Measurements from ENCODE around the gene YWHAE. TPM values are rescaled to one million over a fixed set of nuclear protein-coding genes. Genes with fewer than 3 reads are reported as not detected.
"Not testable (repeated sequence)": the region's sequence is repeated elsewhere in the genome, so short reads cannot be mapped to it uniquely, and the experiment has no call there.

Gene YWHAE
- total RNA-seq, result 390 and 392 TPM in 2 replicates

DNA sequence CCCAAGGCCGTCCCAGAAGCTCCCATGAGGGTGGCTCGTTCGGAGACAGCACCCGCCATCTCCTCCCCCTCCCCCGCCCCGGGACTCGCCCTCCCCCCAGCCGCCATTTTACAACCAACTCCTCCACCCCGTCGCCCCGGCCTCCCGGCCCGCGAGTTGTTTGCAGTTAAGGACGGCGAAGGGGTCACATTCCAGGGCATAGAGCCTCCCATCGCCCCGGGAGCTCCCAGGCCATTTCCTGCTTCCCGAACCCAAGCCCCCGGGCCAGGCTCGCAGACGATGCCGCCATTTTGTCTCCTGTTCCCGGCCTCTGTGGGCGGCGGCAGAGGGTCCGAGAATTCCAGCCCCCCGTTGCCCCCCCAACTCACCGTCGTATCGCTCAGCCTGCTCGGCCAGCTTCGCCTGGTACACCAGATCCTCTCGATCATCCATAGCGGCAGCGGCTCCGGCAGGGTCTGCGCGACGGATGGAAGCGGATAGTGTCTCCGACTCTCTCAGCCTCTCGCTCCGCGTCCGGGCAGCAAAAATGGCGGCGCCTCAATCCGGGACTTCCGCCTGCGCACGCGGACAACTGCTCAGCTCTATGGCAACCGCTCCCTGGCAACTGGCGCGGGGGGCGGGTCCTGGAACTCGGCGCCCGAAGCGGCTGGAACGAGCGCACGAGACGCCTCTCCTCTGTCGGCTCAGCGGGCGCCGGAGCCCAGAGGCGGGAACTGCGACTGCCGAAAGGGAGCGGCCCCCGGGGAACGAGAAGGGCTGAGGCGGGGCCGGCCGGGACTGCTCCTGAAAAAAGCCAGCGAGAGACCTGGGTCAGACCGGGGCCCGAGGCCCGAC, at the start of gene YWHAE:
YWHAE (minus strand) TSS at position 544 of the 834 bp plus-strand sequence; CDS start at position 432, 112 bp downstream.
- DNase-seq (ENCODE audit: low read depth in 2 of 2), result peak; percentile 78 to 95

GRCh38 chr17:1449412-1449967, 49.5 kb upstream of the YWHAE start:
- no peak for DNase-seq (ENCODE audit: low read depth in 2 of 2)

- DNase-seq (ENCODE audit: low read depth in 2 of 2), result peak in 1 of 2 donors; percentile 80
These were observed 47.0 kb upstream of the YWHAE start for GRCh38 chr17:1447052-1447451.

DNA sequence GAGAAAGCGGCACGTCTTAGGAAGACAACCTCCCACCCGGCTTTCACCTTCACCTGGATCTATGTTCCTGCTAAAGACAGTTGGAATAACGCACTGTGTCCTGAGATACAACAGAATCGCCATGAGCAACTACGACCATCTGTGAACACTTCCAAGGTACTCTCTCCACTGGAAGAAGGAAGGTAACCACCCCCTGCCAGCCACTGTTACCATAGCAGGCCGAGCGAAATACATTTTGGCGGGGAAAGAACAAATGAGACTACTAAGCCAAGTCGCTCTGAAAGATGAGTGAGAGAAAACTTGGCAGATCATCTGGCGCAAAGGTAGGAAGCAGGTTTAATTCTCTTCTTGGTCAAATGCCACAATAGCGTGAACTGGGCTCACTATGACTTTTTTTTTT, 46.2 kb upstream of the YWHAE start:
- DNase-seq (ENCODE audit: low read depth in 2 of 2), result no peak

GRCh38 chr17:1445695-1446094, 45.7 kb upstream of the YWHAE start:
- not testable (repeated sequence) for DNase-seq (ENCODE audit: low read depth in 2 of 2)

GRCh38 chr17:1442721-1443120, 42.7 kb upstream of the YWHAE start:
- not testable (repeated sequence) for DNase-seq (ENCODE audit: low read depth in 2 of 2)

- DNase-seq (ENCODE audit: low read depth in 2 of 2), result no peak
These were observed 42.2 kb upstream of the YWHAE start for GRCh38 chr17:1442187-1442586.

GRCh38 chr17:1440921-1441320, 40.9 kb upstream of the YWHAE start:
- no peak for DNase-seq (ENCODE audit: low read depth in 2 of 2)

- no peak for DNase-seq (ENCODE audit: low read depth in 2 of 2)
These were observed 38.6 kb upstream of the YWHAE start for GRCh38 chr17:1438593-1439083.

DNA sequence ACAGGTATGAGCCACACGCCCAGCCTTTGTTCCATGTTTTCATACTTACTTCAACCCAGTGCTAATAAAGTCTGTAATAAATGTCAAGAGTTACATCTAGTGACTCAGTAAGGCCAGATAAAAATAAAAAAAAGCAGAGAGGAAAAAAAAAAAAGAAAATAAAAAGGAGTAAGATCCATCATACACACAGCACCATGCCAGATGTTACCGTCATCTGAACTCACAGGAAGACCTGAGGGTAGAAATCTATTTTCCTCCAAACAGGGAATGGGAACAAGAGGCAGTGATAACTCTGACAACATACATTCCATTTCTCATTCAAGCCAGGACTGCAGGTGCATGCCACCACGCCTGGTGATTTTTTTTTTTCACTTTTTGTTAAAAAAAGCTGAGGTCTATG, 35.3 kb upstream of the YWHAE start:
- DNase-seq (ENCODE audit: low read depth in 2 of 2), result no peak

DNA sequence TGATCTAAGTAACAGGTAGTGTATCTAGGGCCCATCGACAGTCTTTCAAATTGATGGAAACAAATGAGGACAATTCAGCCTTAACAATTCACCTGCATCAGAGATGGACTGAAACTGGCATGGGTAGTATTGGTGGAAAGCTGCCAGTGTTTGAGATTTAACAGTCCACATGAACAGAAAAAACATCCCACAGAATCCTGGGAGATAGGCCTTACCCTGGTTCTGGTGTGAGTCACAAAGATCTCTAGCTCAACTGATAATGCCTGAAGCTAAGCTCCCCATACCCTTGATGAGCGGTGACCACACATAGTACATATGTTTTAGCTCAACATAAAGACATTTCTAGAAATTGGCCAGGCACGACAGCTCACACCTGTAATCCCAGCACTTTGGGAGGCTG, 34.1 kb upstream of the YWHAE start:
- no peak for DNase-seq (ENCODE audit: low read depth in 2 of 2)

DNA sequence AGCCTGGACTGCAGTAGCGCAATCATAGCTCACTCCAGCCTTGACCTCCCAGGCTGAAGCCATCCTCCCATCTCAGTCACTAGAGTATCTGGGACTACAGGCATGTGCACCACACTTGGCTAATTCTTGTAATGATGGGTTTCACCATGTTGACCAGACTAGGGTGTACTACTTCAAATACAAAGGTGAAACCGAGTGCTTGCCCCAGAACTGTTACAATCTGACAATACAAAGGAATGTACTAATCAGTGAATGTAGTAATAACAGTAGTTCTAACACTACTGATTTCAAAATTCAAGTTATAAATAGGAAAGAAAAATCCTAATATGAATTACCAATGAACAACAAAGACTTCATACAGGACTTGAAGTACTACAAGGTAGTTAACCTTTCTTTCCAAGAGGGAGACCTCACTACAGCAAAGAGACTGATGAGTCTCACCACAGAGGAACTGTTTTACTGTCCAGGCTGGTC, 31.6 kb upstream of the YWHAE start:
- DNase-seq (ENCODE audit: low read depth in 2 of 2), result no peak

DNA sequence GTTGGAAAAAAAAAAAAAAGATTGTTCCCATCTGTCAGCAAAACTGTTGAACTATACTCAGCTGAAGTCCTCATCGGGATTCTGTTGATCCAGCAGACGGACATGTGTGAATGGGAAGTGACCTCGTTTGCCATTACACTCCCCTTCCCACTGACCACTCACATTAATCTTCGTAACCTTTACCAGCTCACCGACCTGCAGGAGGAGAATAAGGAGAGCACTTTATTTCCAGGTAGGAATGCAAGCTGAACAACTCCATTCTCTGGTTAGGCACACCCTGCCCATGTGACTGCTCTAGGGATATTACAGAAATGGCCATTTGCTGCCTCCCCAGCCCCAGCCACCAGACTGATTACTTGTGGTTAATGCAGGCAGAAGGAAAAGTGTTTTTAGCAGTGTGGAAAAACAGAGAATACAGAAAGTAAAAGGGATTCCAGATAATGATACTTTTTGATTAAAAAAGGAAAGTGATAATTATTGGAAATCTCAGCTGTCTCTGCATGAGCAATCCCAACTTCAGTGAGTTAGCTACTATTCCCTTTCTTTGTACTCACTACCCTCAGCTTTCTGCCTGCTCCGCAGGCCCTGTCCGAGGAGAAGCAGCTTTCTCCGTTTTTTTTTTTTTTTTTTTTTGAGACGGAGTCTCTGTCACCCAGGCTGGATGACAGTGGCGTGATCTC, 23.6 kb upstream of the YWHAE start:
- DNase-seq (ENCODE audit: low read depth in 2 of 2), result peak in 1 of 2 donors; percentile 66

GRCh38 chr17:1422885-1423284, 22.9 kb upstream of the YWHAE start:
- DNase-seq (ENCODE audit: low read depth in 2 of 2), result peak; percentile 91 to 98

DNA sequence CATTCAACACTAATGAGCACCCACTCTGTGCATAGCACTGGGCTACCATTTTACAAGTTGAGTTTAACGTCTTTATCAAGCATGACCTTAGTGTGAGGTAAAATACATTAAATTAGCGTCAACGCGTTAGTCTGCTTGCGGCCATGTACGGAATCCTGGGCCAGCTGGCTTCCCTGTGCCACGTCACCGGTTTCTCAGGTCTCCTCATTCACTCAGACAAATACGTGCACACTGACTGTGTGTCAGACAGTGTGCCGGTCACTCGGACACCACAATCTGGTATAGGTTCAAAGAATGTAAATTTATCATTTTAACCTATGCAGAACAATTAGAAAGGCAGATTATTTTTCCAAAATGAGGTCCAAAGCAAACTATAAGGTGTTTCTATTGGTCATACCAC, 21.4 kb upstream of the YWHAE start:
- no peak for DNase-seq (ENCODE audit: low read depth in 2 of 2)

DNA sequence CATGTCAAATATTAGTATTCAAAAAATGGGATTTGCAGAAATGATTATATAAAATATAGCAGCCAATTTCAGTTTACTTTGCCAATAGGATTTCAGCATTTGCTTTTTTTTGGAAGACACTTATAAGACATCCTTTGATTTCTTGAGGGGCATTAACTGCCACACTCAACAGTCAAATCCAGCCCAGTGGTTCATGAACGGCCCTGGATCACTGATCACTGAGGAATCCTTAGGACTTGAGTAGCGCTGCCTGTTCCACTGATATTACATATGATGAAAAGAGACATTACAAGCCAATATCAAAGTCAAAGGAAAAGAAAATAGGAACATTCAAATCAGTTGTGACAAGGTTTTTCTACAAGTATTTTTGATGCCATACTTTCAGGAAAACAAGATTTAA, 21.0 kb upstream of the YWHAE start:
- no peak for DNase-seq (ENCODE audit: low read depth in 2 of 2)

- no peak for DNase-seq (ENCODE audit: low read depth in 2 of 2)
These were observed 20.1 kb upstream of the YWHAE start for GRCh38 chr17:1420163-1420562.

DNA sequence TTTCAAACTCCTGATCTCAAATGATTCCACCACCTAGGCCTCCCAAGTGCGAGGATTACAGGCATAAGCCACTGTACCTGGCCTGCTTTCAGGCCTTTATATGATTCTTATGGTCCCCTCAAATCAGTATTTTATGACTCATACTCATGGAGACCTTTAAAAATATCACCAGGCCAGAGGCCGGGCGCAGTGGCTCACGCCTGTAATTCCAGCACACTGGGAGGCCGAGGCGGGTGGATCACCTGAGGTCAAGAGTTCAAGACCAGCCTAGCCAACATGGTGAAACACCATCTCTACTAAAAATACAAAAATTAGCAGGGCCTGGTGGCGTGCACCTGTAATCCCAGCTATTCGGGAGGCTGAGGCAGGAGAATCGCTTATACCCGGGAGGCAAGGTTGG, 18.5 kb upstream of the YWHAE start:
- not testable (repeated sequence) for DNase-seq (ENCODE audit: low read depth in 2 of 2)

GRCh38 chr17:1416414-1416813, 16.4 kb upstream of the YWHAE start:
- DNase-seq (ENCODE audit: low read depth in 2 of 2), result no peak

DNA sequence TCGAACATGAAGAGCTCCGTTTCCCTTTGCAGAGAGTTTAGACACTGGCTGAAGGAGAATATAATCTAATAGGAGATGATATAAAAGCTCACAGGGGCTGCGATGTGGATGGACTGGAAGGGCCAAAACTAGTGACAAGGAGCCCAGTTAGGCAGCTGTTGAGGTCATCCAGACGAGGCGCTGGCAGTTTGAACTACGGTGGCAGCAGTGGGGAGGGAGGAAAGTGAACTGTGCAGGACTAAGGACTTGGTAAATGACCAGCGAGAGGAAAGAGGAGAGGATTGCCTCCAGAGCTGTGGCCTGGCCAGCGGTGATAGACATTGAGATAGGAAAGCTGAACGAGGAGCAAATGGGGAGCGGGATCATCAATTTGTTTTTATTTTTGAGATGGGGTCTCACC, 14.6 kb upstream of the YWHAE start:
- DNase-seq (ENCODE audit: low read depth in 2 of 2), result no peak

DNA sequence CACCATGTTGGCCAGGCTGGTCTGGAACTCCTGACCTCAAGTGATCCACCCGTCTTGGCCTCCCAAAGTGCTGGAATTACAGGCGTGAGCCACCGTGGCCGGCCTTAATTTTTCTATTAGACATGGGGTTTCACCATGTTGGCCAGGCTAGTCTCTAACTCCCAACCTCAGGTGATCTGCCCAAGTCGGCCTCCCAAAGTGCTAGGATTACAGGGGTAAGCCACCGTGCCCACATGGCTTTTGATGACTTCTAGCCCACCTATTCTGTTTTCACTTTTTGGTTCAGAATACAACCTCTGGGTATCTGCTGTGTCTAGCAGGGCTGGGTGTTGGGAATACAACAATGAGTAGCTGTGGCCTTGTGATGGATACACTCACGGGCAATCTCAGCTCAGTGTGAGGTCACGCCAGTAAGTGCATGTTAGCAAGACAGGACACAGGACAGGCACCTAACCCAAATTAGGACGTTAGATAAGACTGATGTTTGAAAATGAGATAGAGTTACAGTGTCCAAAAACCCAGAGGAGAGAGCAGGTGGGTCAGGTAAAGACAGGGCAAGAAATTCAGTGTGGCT, 14.1 kb upstream of the YWHAE start:
- no peak for DNase-seq (ENCODE audit: low read depth in 2 of 2)

- DNase-seq (ENCODE audit: low read depth in 2 of 2), result peak; percentile 64 to 97
These were observed 13.3 kb upstream of the YWHAE start for GRCh38 chr17:1413281-1413791.

Data from dermis microvascular lymphatic vessel endothelial cell (primary cell).